IMR-90 (cell line): ENCODE results near the gene STARD8. TPM values are rescaled to one million over a fixed set of nuclear protein-coding genes. Genes with fewer than 3 reads are reported as not detected.

ENCODE experiments used
- ATAC-seq: fragments of 200-7000 bp; cut with Tn5 transposase; 2 replicates; pipeline ENCODE4 v1.9.1; 2020; ENCODE audit warnings: low read depth, mild to moderate bottlenecking, moderate library complexity
- BruUV-seq: library from RNA; stranded (reverse); fragments of 400-500 nt; replicated peaks from 2 replicates; lab custom pipeline; 2021; lab: Mats Ljungman, UMichigan
- CTCF ChIA-PET: fragments of 300-600 bp; formaldehyde crosslinking; extraction: SDS; loops from one replicate; lab custom pipeline; 2021; ENCODE audit warnings: antibody characterized with exemption; lab: Yijun Ruan, JAX
- POLR2A ChIA-PET: fragments of 300-600 bp; sonication (Branson Sonifier 250); formaldehyde crosslinking; loops from one replicate; lab custom pipeline; 2022; ENCODE audit warnings: antibody characterized with exemption; ENCODE audit not compliant: unreplicated experiment; lab: Charles Lee
- DNase-seq: peaks from one replicate; pipeline ENCODE4 v3.0.0; 2013
- H2AFZ ChIP-seq: replicated peaks from 2 replicates; pipeline ENCODE3; 2013; ENCODE audit warnings: low read length, mild to moderate bottlenecking; ENCODE audit not compliant: poor library complexity
- H2AK5ac ChIP-seq: 2 replicates; pipeline ENCODE4 v1.6.1; 2013; ENCODE audit warnings: low read depth, low read length, inconsistent platforms
- H2AK9ac ChIP-seq: replicated peaks from 2 replicates; pipeline ENCODE3; 2013; ENCODE audit warnings: mild to moderate bottlenecking, low read depth, low read length, moderate library complexity; ENCODE audit not compliant: poor library complexity
- H2BK120ac ChIP-seq: 2 replicates; pipeline ENCODE4 v1.6.1; 2013; ENCODE audit warnings: low read depth, low read length, inconsistent platforms
- H2BK15ac ChIP-seq: 3 replicates; pipeline ENCODE4 v1.6.1; 2013; ENCODE audit warnings: low read depth, low read length, inconsistent platforms
- H2BK20ac ChIP-seq: 2 replicates; pipeline ENCODE4 v1.6.1; 2013; ENCODE audit warnings: low read depth, mild to moderate bottlenecking, inconsistent platforms, low read length, moderate library complexity
- H2BK5ac ChIP-seq: 2 replicates; pipeline ENCODE4 v1.6.1; 2013; ENCODE audit warnings: mild to moderate bottlenecking, low read depth, low read length, inconsistent platforms; ENCODE audit not compliant: poor library complexity, severe bottlenecking
- H3K14ac ChIP-seq: replicated peaks from 2 replicates; pipeline ENCODE4 v1.6.1; 2013; ENCODE audit warnings: low read depth, low read length, inconsistent platforms
- H3K18ac ChIP-seq: 2 replicates; pipeline ENCODE4 v1.6.1; 2013; ENCODE audit warnings: low read depth, low read length, control low read depth
- H3K23ac ChIP-seq: 2 replicates; pipeline ENCODE4 v1.6.1; 2013; ENCODE audit warnings: low read depth, low read length, inconsistent platforms
- H3K27ac ChIP-seq: 2 replicates; pipeline ENCODE4 v1.5.1; 2013; ENCODE audit warnings: mild to moderate bottlenecking, control low read depth, low read length; ENCODE audit not compliant: insufficient read depth
- H3K27me3 ChIP-seq: 2 replicates; pipeline ENCODE4 v1.6.1; 2013; ENCODE audit warnings: low read length; ENCODE audit not compliant: control insufficient read depth, insufficient read depth
- H3K36me3 ChIP-seq: 2 replicates; pipeline ENCODE4 v1.6.1; 2013; ENCODE audit warnings: low read length, mixed read lengths; ENCODE audit not compliant: control insufficient read depth, insufficient read depth
- H3K4ac ChIP-seq: 2 replicates; pipeline ENCODE4 v1.6.1; 2013; ENCODE audit warnings: low read depth, low read length, inconsistent platforms
- H3K4me1 ChIP-seq: 2 replicates; pipeline ENCODE4 v1.6.1; 2013; ENCODE audit warnings: low read length, mixed read lengths; ENCODE audit not compliant: control insufficient read depth, insufficient read depth
- H3K4me2 ChIP-seq: 2 replicates; pipeline ENCODE4 v1.6.1; 2013; ENCODE audit warnings: low read depth, mild to moderate bottlenecking, control low read depth, low read length, moderate library complexity
- H3K4me3 ChIP-seq: 2 replicates; pipeline ENCODE4 v1.5.1; 2013; ENCODE audit warnings: low read depth, mild to moderate bottlenecking, control low read depth, low read length, moderate library complexity; ENCODE audit not compliant: insufficient read depth
- H3K56ac ChIP-seq: 2 replicates; pipeline ENCODE4 v1.6.1; 2013; ENCODE audit warnings: low read length, inconsistent platforms; ENCODE audit not compliant: insufficient read depth; ENCODE audit errors: extremely low read depth
- H3K79me1 ChIP-seq, 2 experiments: 2 replicates each; pipeline ENCODE4 v1.6.1; 2013; ENCODE audit warnings: low read length in 2 of 2, inconsistent platforms in 1 of 2, low read depth in 1 of 2
- H3K9ac ChIP-seq: 2 replicates; pipeline ENCODE4 v1.6.1; 2013; ENCODE audit warnings: low read depth, low read length, control low read depth
- H3K9me1 ChIP-seq: 2 replicates; pipeline ENCODE4 v1.6.1; 2013; ENCODE audit warnings: low read length, inconsistent platforms; ENCODE audit not compliant: insufficient read depth
- H3K9me3 ChIP-seq: 2 replicates; pipeline ENCODE4 v1.6.1; 2013; ENCODE audit warnings: low read length; ENCODE audit not compliant: control insufficient read depth, insufficient read depth
- H4K20me1 ChIP-seq: 2 replicates; pipeline ENCODE4 v1.6.1; 2013; ENCODE audit warnings: low read length, inconsistent platforms; ENCODE audit not compliant: insufficient read depth
- H4K5ac ChIP-seq: 2 replicates; pipeline ENCODE4 v1.6.1; 2013; ENCODE audit warnings: mild to moderate bottlenecking, low read depth, low read length, control low read depth
- H4K8ac ChIP-seq, 2 experiments: 2 replicates each; pipeline ENCODE4 v1.6.1; 2013; ENCODE audit warnings: low read depth in 2 of 2, low read length in 2 of 2, control low read depth in 1 of 2, inconsistent platforms in 1 of 2
- H4K91ac ChIP-seq: 2 replicates; pipeline ENCODE4 v1.6.1; 2013; ENCODE audit warnings: low read depth, low read length, inconsistent platforms; ENCODE audit not compliant: insufficient read depth
- BHLHE40 ChIP-seq: fragments of 150-350 bp; IDR thresholded peaks from 2 replicates; pipeline ENCODE4 v1.6.1; 2016; ENCODE audit warnings: mild to moderate bottlenecking, low read depth, low read length
- CEBPB ChIP-seq: IDR thresholded peaks from 2 replicates; pipeline ENCODE4 v1.6.1; 2012; ENCODE audit warnings: low read depth, low read length, improper control_type of control experiment
- CHD1 ChIP-seq: IDR thresholded peaks from 2 replicates; pipeline ENCODE4 v1.6.1; 2012; ENCODE audit warnings: low read depth, low read length, improper control_type of control experiment
- CTCF ChIP-seq: conservative IDR thresholded peaks from 2 replicates; pipeline ENCODE4 v1.5.1; 2012; ENCODE audit warnings: mild to moderate bottlenecking, low read depth, low read length, improper control_type of control experiment
- FOS ChIP-seq: fragments of 150-350 bp; IDR thresholded peaks from 2 replicates; pipeline ENCODE4 v1.6.1; 2016; ENCODE audit warnings: low read depth, low read length
- MAFK ChIP-seq: IDR thresholded peaks from 2 replicates; pipeline ENCODE4 v1.6.1; 2012; ENCODE audit warnings: low read depth, low read length, improper control_type of control experiment
- MAZ ChIP-seq: IDR thresholded peaks from 2 replicates; pipeline ENCODE4 v1.6.1; 2012; ENCODE audit warnings: low read depth, mild to moderate bottlenecking, low read length, improper control_type of control experiment, moderate library complexity, borderline replicate concordance
- MXI1 ChIP-seq: IDR thresholded peaks from 2 replicates; pipeline ENCODE4 v1.6.1; 2012; ENCODE audit warnings: low read depth, mild to moderate bottlenecking, low read length, moderate library complexity, borderline replicate concordance
- NFE2L2 ChIP-seq: fragments of 150-350 bp; IDR thresholded peaks from 2 replicates; pipeline ENCODE4 v1.6.1; 2016; ENCODE audit warnings: low read depth, mild to moderate bottlenecking, low read length
- POLR2A ChIP-seq: IDR thresholded peaks from 2 replicates; pipeline ENCODE4 v1.6.1; 2012; ENCODE audit warnings: mild to moderate bottlenecking, low read depth, low read length
- RAD21 ChIP-seq: IDR thresholded peaks from 2 replicates; pipeline ENCODE4 v1.6.1; 2012; ENCODE audit warnings: low read length, improper control_type of control experiment
- RCOR1 ChIP-seq: IDR thresholded peaks from 2 replicates; pipeline ENCODE4 v1.6.1; 2012; ENCODE audit warnings: mild to moderate bottlenecking, low read length, improper control_type of control experiment; ENCODE audit not compliant: insufficient replicate concordance
- RFX5 ChIP-seq: IDR thresholded peaks from 2 replicates; pipeline ENCODE4 v1.8.0; 2012; ENCODE audit warnings: low read depth, mild to moderate bottlenecking, low read length, moderate library complexity
- SMC3 ChIP-seq: fragments of 150-350 bp; IDR thresholded peaks from 2 replicates; pipeline ENCODE4 v1.6.1; 2016; ENCODE audit warnings: low read depth, mild to moderate bottlenecking, antibody characterized with exemption, low read length, moderate library complexity
- WGBS, 2 experiments: methylation state at CpG; one replicate each; pipeline versions ENCODE4 v1.1.5 to v1.1.7; 2013; ENCODE audit warnings: missing lambda C conversion rate in 2 of 2; ENCODE audit not compliant: insufficient read length in 1 of 2; ENCODE audit errors: extremely low coverage in 2 of 2; 5-methylcytosine and 5-hydroxymethylcytosine counted together
- dilution Hi-C: fragments of 300-500 bp; cut with HindIII; formaldehyde crosslinking; loops from one replicate; pipeline ENCODE4 v1.14.3; 2018; ENCODE audit warnings: low sequenced_read_pairs; ENCODE audit not compliant: unreplicated experiment
- in situ Hi-C: fragments of 300-500 bp; cut with MboI; formaldehyde crosslinking; loops from 3 replicates; pipeline ENCODE4 v1.14.3; 2019; ENCODE audit warnings: low sequenced_read_pairs, inconsistent platforms, mixed read lengths
- intact Hi-C: fragments of 100-400 bp; cut with micrococcal nuclease; formaldehyde crosslinking; loops from 2 replicates; pipeline ENCODE4 v1.10.0; 2022
- polyA plus RNA-seq, 3 experiments: library from polyadenylated mRNA; depleted of rRNA; stranded (reverse); fragments of >200 nt; gene quantifications; 2 replicates each; pipeline ENCODE4 v1.2.3, GENCODE V29; 2012; ENCODE audit warnings: low replicate concordance in 1 of 3
- total RNA-seq: library from RNA; depleted of rRNA; stranded (reverse); fragments of >200 nt; gene quantifications from 2 replicates; pipeline ENCODE4 v1.2.3, GENCODE V29; 2012
- TF ChIP-seq, protein P1 (sequence below): fragments of 150-350 bp; IDR thresholded peaks from 2 replicates; pipeline ENCODE4 v1.6.1; 2016; ENCODE audit warnings: low read depth, mild to moderate bottlenecking, low read length, moderate library complexity, borderline replicate concordance

The STARD8 gene
- total and polyA plus RNA-seq, 2 of the 4 experiments (the other 2 are of a cell fraction) = 1.6 to 2.3 TPM

- intact Hi-C loops = loop anchor here (10.0 kb wide), 1 partner anchor 165 kb away; no protein-coding TSS in a partner anchor
- H3K56ac ChIP-seq = no peak overlapping the region
- dilution Hi-C loops = no loop called here
- peak overlapping the region; percentile 25 for H2BK5ac ChIP-seq
- no TSS peak for BruUV-seq
- ChIA-PET CTCF (no interaction called here), POLR2A (no interaction called here)
- no peak overlapping the region; the same call in 1 of the 2 replicates for H2BK20ac ChIP-seq
- no peak overlapping the region for H3K9ac ChIP-seq
- H3K36me3 ChIP-seq = no peaks in the 10 kb centered on the region
- no peaks in the 10 kb centered on the region for H4K20me1 ChIP-seq
- peak overlapping the region; percentile 47; the same call in 1 of the 2 replicates for H3K4ac ChIP-seq
- peak overlapping the region; percentile 74 for H2AFZ ChIP-seq
- H3K14ac ChIP-seq = no peak overlapping the region
- no peak for ATAC-seq
- no peak overlapping the region; the same call in 1 of the 2 replicates for H2AK5ac ChIP-seq
- in situ Hi-C loops = loop anchor here (25.0 kb wide), 1 partner anchor 513 kb away; no protein-coding TSS in a partner anchor
- no peaks in the 10 kb centered on the region for H3K4me1 ChIP-seq
- no peak overlapping the region for H3K4me3 ChIP-seq
- H3K27ac ChIP-seq = no peak overlapping the region
- H2AK9ac ChIP-seq = peak overlapping the region; percentile 31
- H2BK120ac ChIP-seq = peak overlapping the region; percentile 55; the same call in 1 of the 2 replicates
- 43% methylated on average over 1 of the region's 7 CpGs; no CpG with 5 or more reads in 1 of the 2 experiments for WGBS, 2 experiments
- no peaks in the 10 kb centered on the region for H3K79me1 ChIP-seq
- H4K91ac ChIP-seq = no peak overlapping the region
- peak overlapping the region in 1 of 2 experiments; percentile 61; a peak in 3 of 4 replicates for H4K8ac ChIP-seq
- peak; percentile 55 for DNase-seq
- H3K18ac ChIP-seq = no peak overlapping the region
- H3K23ac ChIP-seq = no peak overlapping the region
- no peaks in the 10 kb centered on the region for H3K9me1 ChIP-seq
- H3K27me3 ChIP-seq = peaks cover 14% of the 10 kb centered on the region; the same call in 1 of the 2 replicates
- H3K9me3 ChIP-seq = no peaks in the 10 kb centered on the region
- H3K4me2 ChIP-seq = no peak overlapping the region
- H4K5ac ChIP-seq = no peak overlapping the region
- no peak overlapping the region for H2BK15ac ChIP-seq
- TF ChIP-seq POLR2A = no peak
- no peak for TF ChIP-seq FOS
- no peak for TF ChIP-seq NFE2L2
- TF ChIP-seq RFX5 = no peak
- TF ChIP-seq CEBPB = no peak
- TF ChIP-seq MAFK = no peak
- TF ChIP-seq RCOR1 = no peak
- no peak for TF ChIP-seq BHLHE40
- no peak for TF ChIP-seq MAZ
- TF ChIP-seq CTCF = no peak
- no peak for TF ChIP-seq CHD1
- no peak for TF ChIP-seq RAD21
- no peak for TF ChIP-seq SMC3
- TF ChIP-seq, protein P1, sequence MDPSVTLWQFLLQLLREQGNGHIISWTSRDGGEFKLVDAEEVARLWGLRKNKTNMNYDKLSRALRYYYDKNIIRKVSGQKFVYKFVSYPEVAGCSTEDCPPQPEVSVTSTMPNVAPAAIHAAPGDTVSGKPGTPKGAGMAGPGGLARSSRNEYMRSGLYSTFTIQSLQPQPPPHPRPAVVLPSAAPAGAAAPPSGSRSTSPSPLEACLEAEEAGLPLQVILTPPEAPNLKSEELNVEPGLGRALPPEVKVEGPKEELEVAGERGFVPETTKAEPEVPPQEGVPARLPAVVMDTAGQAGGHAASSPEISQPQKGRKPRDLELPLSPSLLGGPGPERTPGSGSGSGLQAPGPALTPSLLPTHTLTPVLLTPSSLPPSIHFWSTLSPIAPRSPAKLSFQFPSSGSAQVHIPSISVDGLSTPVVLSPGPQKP = no peak
- TF ChIP-seq MXI1 = no peak
Observed at GRCh38 chrX:68699960-68700746, 52.7 kb downstream of the STARD8 start.
